IMR-90 (cell line): Measurements from ENCODE around the gene ZKSCAN1. TPM values are rescaled to one million over a fixed set of nuclear protein-coding genes. Genes with fewer than 3 reads are reported as not detected.

Experiments
- ATAC-seq: fragments of 200-7000 bp; cut with Tn5 transposase; 2 replicates; pipeline ENCODE4 v1.9.1; 2020; ENCODE audit warnings: low read depth, mild to moderate bottlenecking, moderate library complexity
- BruUV-seq: library from RNA; stranded (reverse); fragments of 400-500 nt; replicated peaks from 2 replicates; lab custom pipeline; 2021; lab: Mats Ljungman, UMichigan
- CTCF ChIA-PET: fragments of 300-600 bp; formaldehyde crosslinking; extraction: SDS; loops from one replicate; lab custom pipeline; 2021; ENCODE audit warnings: antibody characterized with exemption; lab: Yijun Ruan, JAX
- POLR2A ChIA-PET: fragments of 300-600 bp; sonication (Branson Sonifier 250); formaldehyde crosslinking; loops from one replicate; lab custom pipeline; 2022; ENCODE audit warnings: antibody characterized with exemption; ENCODE audit not compliant: unreplicated experiment; lab: Charles Lee
- DNase-seq: peaks from one replicate; pipeline ENCODE4 v3.0.0; 2013
- H2AFZ ChIP-seq: replicated peaks from 2 replicates; pipeline ENCODE3; 2013; ENCODE audit warnings: low read length, mild to moderate bottlenecking; ENCODE audit not compliant: poor library complexity
- H2AK5ac ChIP-seq: 2 replicates; pipeline ENCODE4 v1.6.1; 2013; ENCODE audit warnings: low read depth, low read length, inconsistent platforms
- H2AK9ac ChIP-seq: replicated peaks from 2 replicates; pipeline ENCODE3; 2013; ENCODE audit warnings: mild to moderate bottlenecking, low read depth, low read length, moderate library complexity; ENCODE audit not compliant: poor library complexity
- H2BK120ac ChIP-seq: 2 replicates; pipeline ENCODE4 v1.6.1; 2013; ENCODE audit warnings: low read depth, low read length, inconsistent platforms
- H2BK15ac ChIP-seq: 3 replicates; pipeline ENCODE4 v1.6.1; 2013; ENCODE audit warnings: low read depth, low read length, inconsistent platforms
- H2BK20ac ChIP-seq: 2 replicates; pipeline ENCODE4 v1.6.1; 2013; ENCODE audit warnings: low read depth, mild to moderate bottlenecking, inconsistent platforms, low read length, moderate library complexity
- H2BK5ac ChIP-seq: 2 replicates; pipeline ENCODE4 v1.6.1; 2013; ENCODE audit warnings: mild to moderate bottlenecking, low read depth, low read length, inconsistent platforms; ENCODE audit not compliant: poor library complexity, severe bottlenecking
- H3K14ac ChIP-seq: replicated peaks from 2 replicates; pipeline ENCODE4 v1.6.1; 2013; ENCODE audit warnings: low read depth, low read length, inconsistent platforms
- H3K18ac ChIP-seq: 2 replicates; pipeline ENCODE4 v1.6.1; 2013; ENCODE audit warnings: low read depth, low read length, control low read depth
- H3K23ac ChIP-seq: 2 replicates; pipeline ENCODE4 v1.6.1; 2013; ENCODE audit warnings: low read depth, low read length, inconsistent platforms
- H3K27ac ChIP-seq: 2 replicates; pipeline ENCODE4 v1.5.1; 2013; ENCODE audit warnings: mild to moderate bottlenecking, control low read depth, low read length; ENCODE audit not compliant: insufficient read depth
- H3K27me3 ChIP-seq: 2 replicates; pipeline ENCODE4 v1.6.1; 2013; ENCODE audit warnings: low read length; ENCODE audit not compliant: control insufficient read depth, insufficient read depth
- H3K36me3 ChIP-seq: 2 replicates; pipeline ENCODE4 v1.6.1; 2013; ENCODE audit warnings: low read length, mixed read lengths; ENCODE audit not compliant: control insufficient read depth, insufficient read depth
- H3K4ac ChIP-seq: 2 replicates; pipeline ENCODE4 v1.6.1; 2013; ENCODE audit warnings: low read depth, low read length, inconsistent platforms
- H3K4me1 ChIP-seq: 2 replicates; pipeline ENCODE4 v1.6.1; 2013; ENCODE audit warnings: low read length, mixed read lengths; ENCODE audit not compliant: control insufficient read depth, insufficient read depth
- H3K4me2 ChIP-seq: 2 replicates; pipeline ENCODE4 v1.6.1; 2013; ENCODE audit warnings: low read depth, mild to moderate bottlenecking, control low read depth, low read length, moderate library complexity
- H3K4me3 ChIP-seq: 2 replicates; pipeline ENCODE4 v1.5.1; 2013; ENCODE audit warnings: low read depth, mild to moderate bottlenecking, control low read depth, low read length, moderate library complexity; ENCODE audit not compliant: insufficient read depth
- H3K56ac ChIP-seq: 2 replicates; pipeline ENCODE4 v1.6.1; 2013; ENCODE audit warnings: low read length, inconsistent platforms; ENCODE audit not compliant: insufficient read depth; ENCODE audit errors: extremely low read depth
- H3K79me1 ChIP-seq, 2 experiments: 2 replicates each; pipeline ENCODE4 v1.6.1; 2013; ENCODE audit warnings: low read length in 2 of 2, inconsistent platforms in 1 of 2, low read depth in 1 of 2
- H3K9ac ChIP-seq: 2 replicates; pipeline ENCODE4 v1.6.1; 2013; ENCODE audit warnings: low read depth, low read length, control low read depth
- H3K9me1 ChIP-seq: 2 replicates; pipeline ENCODE4 v1.6.1; 2013; ENCODE audit warnings: low read length, inconsistent platforms; ENCODE audit not compliant: insufficient read depth
- H3K9me3 ChIP-seq: 2 replicates; pipeline ENCODE4 v1.6.1; 2013; ENCODE audit warnings: low read length; ENCODE audit not compliant: control insufficient read depth, insufficient read depth
- H4K20me1 ChIP-seq: 2 replicates; pipeline ENCODE4 v1.6.1; 2013; ENCODE audit warnings: low read length, inconsistent platforms; ENCODE audit not compliant: insufficient read depth
- H4K5ac ChIP-seq: 2 replicates; pipeline ENCODE4 v1.6.1; 2013; ENCODE audit warnings: mild to moderate bottlenecking, low read depth, low read length, control low read depth
- H4K8ac ChIP-seq, 2 experiments: 2 replicates each; pipeline ENCODE4 v1.6.1; 2013; ENCODE audit warnings: low read depth in 2 of 2, low read length in 2 of 2, control low read depth in 1 of 2, inconsistent platforms in 1 of 2
- H4K91ac ChIP-seq: 2 replicates; pipeline ENCODE4 v1.6.1; 2013; ENCODE audit warnings: low read depth, low read length, inconsistent platforms; ENCODE audit not compliant: insufficient read depth
- BHLHE40 ChIP-seq: fragments of 150-350 bp; IDR thresholded peaks from 2 replicates; pipeline ENCODE4 v1.6.1; 2016; ENCODE audit warnings: mild to moderate bottlenecking, low read depth, low read length
- CEBPB ChIP-seq: IDR thresholded peaks from 2 replicates; pipeline ENCODE4 v1.6.1; 2012; ENCODE audit warnings: low read depth, low read length, improper control_type of control experiment
- CHD1 ChIP-seq: IDR thresholded peaks from 2 replicates; pipeline ENCODE4 v1.6.1; 2012; ENCODE audit warnings: low read depth, low read length, improper control_type of control experiment
- FOS ChIP-seq: fragments of 150-350 bp; IDR thresholded peaks from 2 replicates; pipeline ENCODE4 v1.6.1; 2016; ENCODE audit warnings: low read depth, low read length
- MAFK ChIP-seq: IDR thresholded peaks from 2 replicates; pipeline ENCODE4 v1.6.1; 2012; ENCODE audit warnings: low read depth, low read length, improper control_type of control experiment
- MAZ ChIP-seq: IDR thresholded peaks from 2 replicates; pipeline ENCODE4 v1.6.1; 2012; ENCODE audit warnings: low read depth, mild to moderate bottlenecking, low read length, improper control_type of control experiment, moderate library complexity, borderline replicate concordance
- MXI1 ChIP-seq: IDR thresholded peaks from 2 replicates; pipeline ENCODE4 v1.6.1; 2012; ENCODE audit warnings: low read depth, mild to moderate bottlenecking, low read length, moderate library complexity, borderline replicate concordance
- NFE2L2 ChIP-seq: fragments of 150-350 bp; IDR thresholded peaks from 2 replicates; pipeline ENCODE4 v1.6.1; 2016; ENCODE audit warnings: low read depth, mild to moderate bottlenecking, low read length
- POLR2A ChIP-seq: IDR thresholded peaks from 2 replicates; pipeline ENCODE4 v1.6.1; 2012; ENCODE audit warnings: mild to moderate bottlenecking, low read depth, low read length
- RAD21 ChIP-seq: IDR thresholded peaks from 2 replicates; pipeline ENCODE4 v1.6.1; 2012; ENCODE audit warnings: low read length, improper control_type of control experiment
- RCOR1 ChIP-seq: IDR thresholded peaks from 2 replicates; pipeline ENCODE4 v1.6.1; 2012; ENCODE audit warnings: mild to moderate bottlenecking, low read length, improper control_type of control experiment; ENCODE audit not compliant: insufficient replicate concordance
- RFX5 ChIP-seq: IDR thresholded peaks from 2 replicates; pipeline ENCODE4 v1.8.0; 2012; ENCODE audit warnings: low read depth, mild to moderate bottlenecking, low read length, moderate library complexity
- SMC3 ChIP-seq: fragments of 150-350 bp; IDR thresholded peaks from 2 replicates; pipeline ENCODE4 v1.6.1; 2016; ENCODE audit warnings: low read depth, mild to moderate bottlenecking, antibody characterized with exemption, low read length, moderate library complexity
- WGBS, 2 experiments: methylation state at CpG; one replicate each; pipeline versions ENCODE4 v1.1.5 to v1.1.7; 2013; ENCODE audit warnings: missing lambda C conversion rate in 2 of 2; ENCODE audit not compliant: insufficient read length in 1 of 2; ENCODE audit errors: extremely low coverage in 2 of 2; 5-methylcytosine and 5-hydroxymethylcytosine counted together
- dilution Hi-C: fragments of 300-500 bp; cut with HindIII; formaldehyde crosslinking; loops from one replicate; pipeline ENCODE4 v1.14.3; 2018; ENCODE audit warnings: low sequenced_read_pairs; ENCODE audit not compliant: unreplicated experiment
- in situ Hi-C: fragments of 300-500 bp; cut with MboI; formaldehyde crosslinking; loops from 3 replicates; pipeline ENCODE4 v1.14.3; 2019; ENCODE audit warnings: low sequenced_read_pairs, inconsistent platforms, mixed read lengths
- intact Hi-C: fragments of 100-400 bp; cut with micrococcal nuclease; formaldehyde crosslinking; loops from 2 replicates; pipeline ENCODE4 v1.10.0; 2022
- polyA plus RNA-seq, 3 experiments: library from polyadenylated mRNA; depleted of rRNA; stranded (reverse); fragments of >200 nt; gene quantifications; 2 replicates each; pipeline ENCODE4 v1.2.3, GENCODE V29; 2012; ENCODE audit warnings: low replicate concordance in 1 of 3
- total RNA-seq: library from RNA; depleted of rRNA; stranded (reverse); fragments of >200 nt; gene quantifications from 2 replicates; pipeline ENCODE4 v1.2.3, GENCODE V29; 2012
- TF ChIP-seq, protein P1 (sequence below): fragments of 150-350 bp; IDR thresholded peaks from 2 replicates; pipeline ENCODE4 v1.6.1; 2017; ENCODE audit warnings: mild to moderate bottlenecking, antibody characterized with exemption, low read length, low read depth
- TF ChIP-seq, protein P2 (sequence below): conservative IDR thresholded peaks from 2 replicates; pipeline ENCODE4 v1.5.1; 2012; ENCODE audit warnings: mild to moderate bottlenecking, low read depth, low read length, improper control_type of control experiment
- TF ChIP-seq, protein P3 (sequence below): fragments of 150-350 bp; IDR thresholded peaks from 2 replicates; pipeline ENCODE4 v1.6.1; 2016; ENCODE audit warnings: low read depth, mild to moderate bottlenecking, low read length, moderate library complexity, borderline replicate concordance

The ZKSCAN1 gene
- total and polyA plus RNA-seq, 2 of the 4 experiments (the other 2 are of a cell fraction) = 13.7 to 40.7 TPM

DNA sequence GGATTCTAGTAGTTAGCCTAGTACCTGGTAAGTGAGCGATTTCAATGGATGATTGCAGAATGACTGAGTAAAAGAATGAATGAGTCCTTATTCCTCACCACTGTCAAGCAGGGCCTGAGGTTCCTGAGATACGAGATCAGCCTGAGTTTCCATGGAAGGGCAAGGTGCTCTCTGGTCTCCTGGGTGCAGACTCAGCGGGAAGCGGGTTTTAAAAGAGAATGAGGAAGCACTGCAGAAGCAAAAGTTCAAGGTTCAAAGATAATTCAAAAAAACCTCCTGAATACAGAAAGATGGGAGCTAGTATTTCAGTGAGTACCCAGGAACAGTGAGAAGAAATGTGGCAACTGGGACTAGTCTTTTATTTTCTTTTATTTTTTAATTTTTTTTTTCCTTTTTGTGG, 61.8 kb downstream of the ZKSCAN1 start:
- intact Hi-C loops = no loop called here
- Histone ChIP-seq H3K27me3 (no peaks in the 10 kb centered on the region), H3K79me1 (peaks cover 17 to 57% of the 10 kb centered on the region in 2 experiments), H2BK20ac (no peak overlapping the region), H3K36me3 (peaks cover 67% of the 10 kb centered on the region), H4K20me1 (peaks cover 21% of the 10 kb centered on the region), H3K23ac (no peak overlapping the region), H2AK5ac (no peak overlapping the region), H4K5ac (no peak overlapping the region), H2AFZ (no peak overlapping the region), H2AK9ac (no peak overlapping the region), H3K4me2 (no peak overlapping the region), H2BK15ac (no peak overlapping the region), H3K9me1 (peaks cover 5% of the 10 kb centered on the region), H2BK5ac (no peak overlapping the region), H3K4me3 (no peak overlapping the region), H3K4ac (no peak overlapping the region), H3K18ac (no peak overlapping the region), H3K9me3 (peaks cover 38% of the 10 kb centered on the region), H2BK120ac (no peak overlapping the region), H3K56ac (no peak overlapping the region), H3K14ac (no peak overlapping the region), H4K8ac (no peak overlapping the region), H3K4me1 (peaks cover 3% of the 10 kb centered on the region; the same call in 1 of the 2 replicates), H3K27ac (no peak overlapping the region), H3K9ac (no peak overlapping the region), H4K91ac (no peak overlapping the region)
- ChIA-PET CTCF (no interaction called here), POLR2A (no interaction called here)
- DNase-seq = no peak
- ATAC-seq = no peak
- dilution Hi-C loops = no loop called here
- BruUV-seq = no TSS peak
- in situ Hi-C loops = no loop called here
- WGBS, 2 experiments = no CpG with 5 or more reads among the region's 4 CpGs
- no peak for TF ChIP-seq FOS
- TF ChIP-seq RCOR1 = no peak
- TF ChIP-seq POLR2A = no peak
- no peak for TF ChIP-seq CHD1
- TF ChIP-seq, protein P1, sequence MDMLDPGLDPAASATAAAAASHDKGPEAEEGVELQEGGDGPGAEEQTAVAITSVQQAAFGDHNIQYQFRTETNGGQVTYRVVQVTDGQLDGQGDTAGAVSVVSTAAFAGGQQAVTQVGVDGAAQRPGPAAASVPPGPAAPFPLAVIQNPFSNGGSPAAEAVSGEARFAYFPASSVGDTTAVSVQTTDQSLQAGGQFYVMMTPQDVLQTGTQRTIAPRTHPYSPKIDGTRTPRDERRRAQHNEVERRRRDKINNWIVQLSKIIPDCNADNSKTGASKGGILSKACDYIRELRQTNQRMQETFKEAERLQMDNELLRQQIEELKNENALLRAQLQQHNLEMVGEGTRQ = no peak
- TF ChIP-seq, protein P2, sequence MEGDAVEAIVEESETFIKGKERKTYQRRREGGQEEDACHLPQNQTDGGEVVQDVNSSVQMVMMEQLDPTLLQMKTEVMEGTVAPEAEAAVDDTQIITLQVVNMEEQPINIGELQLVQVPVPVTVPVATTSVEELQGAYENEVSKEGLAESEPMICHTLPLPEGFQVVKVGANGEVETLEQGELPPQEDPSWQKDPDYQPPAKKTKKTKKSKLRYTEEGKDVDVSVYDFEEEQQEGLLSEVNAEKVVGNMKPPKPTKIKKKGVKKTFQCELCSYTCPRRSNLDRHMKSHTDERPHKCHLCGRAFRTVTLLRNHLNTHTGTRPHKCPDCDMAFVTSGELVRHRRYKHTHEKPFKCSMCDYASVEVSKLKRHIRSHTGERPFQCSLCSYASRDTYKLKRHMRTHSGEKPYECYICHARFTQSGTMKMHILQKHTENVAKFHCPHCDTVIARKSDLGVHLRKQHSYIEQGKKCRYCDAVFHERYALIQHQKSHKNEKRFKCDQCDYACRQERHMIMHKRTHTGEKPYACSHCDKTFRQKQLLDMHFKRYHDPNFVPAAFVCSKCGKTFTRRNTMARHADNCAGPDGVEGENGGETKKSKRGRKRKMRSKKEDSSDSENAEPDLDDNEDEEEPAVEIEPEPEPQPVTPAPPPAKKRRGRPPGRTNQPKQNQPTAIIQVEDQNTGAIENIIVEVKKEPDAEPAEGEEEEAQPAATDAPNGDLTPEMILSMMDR = no peak
- no peak for TF ChIP-seq BHLHE40
- TF ChIP-seq, protein P3, sequence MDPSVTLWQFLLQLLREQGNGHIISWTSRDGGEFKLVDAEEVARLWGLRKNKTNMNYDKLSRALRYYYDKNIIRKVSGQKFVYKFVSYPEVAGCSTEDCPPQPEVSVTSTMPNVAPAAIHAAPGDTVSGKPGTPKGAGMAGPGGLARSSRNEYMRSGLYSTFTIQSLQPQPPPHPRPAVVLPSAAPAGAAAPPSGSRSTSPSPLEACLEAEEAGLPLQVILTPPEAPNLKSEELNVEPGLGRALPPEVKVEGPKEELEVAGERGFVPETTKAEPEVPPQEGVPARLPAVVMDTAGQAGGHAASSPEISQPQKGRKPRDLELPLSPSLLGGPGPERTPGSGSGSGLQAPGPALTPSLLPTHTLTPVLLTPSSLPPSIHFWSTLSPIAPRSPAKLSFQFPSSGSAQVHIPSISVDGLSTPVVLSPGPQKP = no peak
- TF ChIP-seq CEBPB = no peak
- no peak for TF ChIP-seq MAFK
- TF ChIP-seq SMC3 = no peak
- TF ChIP-seq RAD21 = no peak
- TF ChIP-seq MAZ = no peak
- TF ChIP-seq NFE2L2 = no peak
- TF ChIP-seq RFX5 = no peak
- TF ChIP-seq MXI1 = no peak
